Ovary (tissue), 3 donors: ENCODE measurements around the gene TESMIN.

ENCODE experiments used
- EP300 ChIP-seq: sonication (generic); formaldehyde crosslinking; IDR thresholded peaks from one replicate; pipeline ENCODE4 v1.6.1; 2017; ENCODE audit warnings: antibody characterized with exemption
- TF ChIP-seq, protein P1 (sequence below), 3 donors: fragments of 450-650 bp in 2 of 3; fragments of 200-600 bp in 1 of 3; IDR thresholded peaks; one replicate each; pipeline versions ENCODE4 v1.5.1 to v1.8.0; 2016 to 2022; ENCODE audit warnings: antibody characterized with exemption in 3 of 3, mild to moderate bottlenecking in 1 of 3
- donor health status: DM: no; HTN: no; CAD: no.

DNA sequence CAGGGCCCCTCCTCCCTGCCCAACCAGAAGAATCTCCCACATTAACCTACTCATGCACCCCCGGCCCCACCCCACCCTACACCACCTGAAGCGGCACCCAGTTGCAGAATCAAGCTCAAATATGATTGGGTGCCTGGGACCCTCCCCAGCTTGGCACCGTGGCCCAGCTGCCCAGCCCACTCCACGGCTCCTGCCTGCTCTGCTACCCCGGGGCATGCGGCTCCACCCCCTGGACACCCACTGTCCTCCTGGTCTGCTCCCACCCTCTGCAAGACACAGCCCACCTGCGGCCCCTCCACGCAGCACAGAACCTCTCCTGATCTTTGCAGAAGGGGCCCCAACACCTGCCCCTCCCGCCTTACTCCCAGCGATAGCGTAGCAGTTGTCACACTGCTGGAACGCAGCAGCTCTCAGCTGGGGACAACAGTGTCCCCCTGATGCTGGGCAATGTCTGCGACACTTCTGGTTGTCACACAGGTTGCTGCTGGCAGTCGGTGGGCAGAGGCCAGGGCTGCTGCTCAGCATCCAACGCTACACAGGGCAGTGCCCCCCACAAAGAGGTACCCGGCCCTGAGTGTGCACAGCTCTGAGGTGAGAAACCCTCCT lies 32.0 kb upstream of the TESMIN start:
- no peak for TF ChIP-seq EP300
- TF ChIP-seq, protein P1, sequence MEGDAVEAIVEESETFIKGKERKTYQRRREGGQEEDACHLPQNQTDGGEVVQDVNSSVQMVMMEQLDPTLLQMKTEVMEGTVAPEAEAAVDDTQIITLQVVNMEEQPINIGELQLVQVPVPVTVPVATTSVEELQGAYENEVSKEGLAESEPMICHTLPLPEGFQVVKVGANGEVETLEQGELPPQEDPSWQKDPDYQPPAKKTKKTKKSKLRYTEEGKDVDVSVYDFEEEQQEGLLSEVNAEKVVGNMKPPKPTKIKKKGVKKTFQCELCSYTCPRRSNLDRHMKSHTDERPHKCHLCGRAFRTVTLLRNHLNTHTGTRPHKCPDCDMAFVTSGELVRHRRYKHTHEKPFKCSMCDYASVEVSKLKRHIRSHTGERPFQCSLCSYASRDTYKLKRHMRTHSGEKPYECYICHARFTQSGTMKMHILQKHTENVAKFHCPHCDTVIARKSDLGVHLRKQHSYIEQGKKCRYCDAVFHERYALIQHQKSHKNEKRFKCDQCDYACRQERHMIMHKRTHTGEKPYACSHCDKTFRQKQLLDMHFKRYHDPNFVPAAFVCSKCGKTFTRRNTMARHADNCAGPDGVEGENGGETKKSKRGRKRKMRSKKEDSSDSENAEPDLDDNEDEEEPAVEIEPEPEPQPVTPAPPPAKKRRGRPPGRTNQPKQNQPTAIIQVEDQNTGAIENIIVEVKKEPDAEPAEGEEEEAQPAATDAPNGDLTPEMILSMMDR (IDR thresholded peaks at IDR 0.05) = no peak
